ENCODE measurements around the gene TMEM128.
"Not testable (repeated sequence)": the region's sequence is repeated elsewhere in the genome, so short reads cannot be mapped to it uniquely, and the experiment has no call there.

Gene TMEM128

GRCh38 chr4:4259484-4260100 is 11.6 kb upstream of the TMEM128 start:
- no peak overlapping the region for H3K4me3 ChIP-seq (ENCODE audit: low read depth, low read length)
- in situ Hi-C loops (cut with HindIII; ENCODE audit: low sequenced_read_pairs): no loop called here
- TF ChIP-seq CTCF (IDR thresholded peaks at IDR 0.05; ENCODE audit: low read depth, low read length, missing control alignments): no peak
- no peak for DNase-seq (ENCODE audit: low read depth)

DNA sequence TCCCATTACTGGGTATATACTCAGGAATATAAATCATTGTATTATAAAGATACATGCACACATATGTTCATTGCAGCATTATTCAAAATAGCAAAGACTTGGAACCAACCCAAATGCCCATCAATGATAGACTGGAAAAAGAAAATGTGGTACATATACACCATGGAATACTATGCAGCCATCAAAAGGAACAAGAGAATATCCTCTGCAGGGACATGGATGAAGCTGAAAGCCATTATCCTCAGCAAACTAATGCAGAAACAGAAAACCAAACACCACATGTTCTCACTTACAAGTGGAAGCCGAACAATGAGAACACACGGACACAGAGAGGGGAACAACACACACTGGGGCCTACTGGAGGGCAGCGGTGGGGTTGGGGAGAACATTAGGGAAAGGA is 9.7 kb upstream of the TMEM128 start:
- H3K4me3 ChIP-seq (ENCODE audit: low read depth, low read length); DNase-seq (ENCODE audit: low read depth); in situ Hi-C loops (cut with HindIII; ENCODE audit: low sequenced_read_pairs): not testable (repeated sequence)

DNA sequence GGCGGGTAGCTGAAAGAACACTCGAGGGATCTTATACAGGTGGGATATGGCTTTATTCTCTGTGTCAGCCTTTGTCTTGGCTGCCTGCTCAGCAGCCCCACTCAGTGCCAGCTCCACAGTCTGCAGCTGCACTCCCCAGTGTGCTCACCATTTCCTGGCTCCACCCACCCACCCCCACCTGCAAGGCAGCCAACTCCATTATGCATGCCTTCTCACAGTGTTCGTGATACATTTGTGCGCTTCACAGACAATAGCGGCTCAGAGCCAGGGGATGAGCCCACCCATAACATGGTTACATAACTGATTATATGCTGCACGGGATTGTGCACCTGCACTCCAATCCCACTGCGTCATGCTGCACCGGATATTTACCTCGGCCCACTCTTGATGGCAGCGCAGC is 8.8 kb upstream of the TMEM128 start:
- no peak for TF ChIP-seq CTCF (IDR thresholded peaks at IDR 0.05; ENCODE audit: low read depth, low read length, missing control alignments)

GRCh38 chr4:4254666-4255065 is 6.6 kb upstream of the TMEM128 start:
- in situ Hi-C loops (cut with HindIII; ENCODE audit: low sequenced_read_pairs): no loop called here
- TF ChIP-seq CTCF (IDR thresholded peaks at IDR 0.05; ENCODE audit: low read depth, low read length, missing control alignments): no peak
- no peak overlapping the region for H3K4me3 ChIP-seq (ENCODE audit: low read depth, low read length)
- no peak for DNase-seq (ENCODE audit: low read depth)

More for the DNA sequence above, 8.8 kb upstream of the TMEM128 start:
- H3K4me3 ChIP-seq (ENCODE audit: low read depth, low read length): no peak overlapping the region
- in situ Hi-C loops (cut with HindIII; ENCODE audit: low sequenced_read_pairs): no loop called here
- no peak for DNase-seq (ENCODE audit: low read depth)

DNA sequence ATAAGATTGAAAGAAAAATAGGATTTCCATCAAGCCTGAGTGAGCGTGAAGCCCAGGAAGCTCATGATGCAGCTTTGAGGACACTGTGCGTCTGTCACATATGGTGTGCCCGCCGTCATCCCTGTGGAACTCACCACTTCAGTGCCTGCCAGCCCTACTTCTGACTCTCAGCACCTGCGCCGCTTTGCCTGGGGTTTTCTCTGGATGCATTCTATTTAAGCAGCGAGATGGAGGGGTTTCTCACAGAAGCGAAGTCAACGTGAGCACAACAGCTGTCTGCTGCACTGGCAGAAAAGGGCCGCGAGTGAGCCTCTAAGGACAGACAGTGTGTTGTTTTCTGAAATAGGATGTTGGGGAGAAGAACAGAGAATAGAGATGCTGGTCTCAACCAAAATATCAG is 6.2 kb upstream of the TMEM128 start:
- in situ Hi-C loops (cut with HindIII; ENCODE audit: low sequenced_read_pairs): no loop called here
- H3K4me3 ChIP-seq (ENCODE audit: low read depth, low read length): no peak overlapping the region
- DNase-seq (ENCODE audit: low read depth): no peak
- no peak for TF ChIP-seq CTCF (IDR thresholded peaks at IDR 0.05; ENCODE audit: low read depth, low read length, missing control alignments)

- DNase-seq (ENCODE audit: low read depth): no peak
- TF ChIP-seq CTCF (IDR thresholded peaks at IDR 0.05; ENCODE audit: low read depth, low read length, missing control alignments): no peak
- H3K4me3 ChIP-seq (ENCODE audit: low read depth, low read length): no peak overlapping the region
- in situ Hi-C loops (cut with HindIII; ENCODE audit: low sequenced_read_pairs): no loop called here
Measured at GRCh38 chr4:4249866-4250265, 1.8 kb upstream of the TMEM128 start.

- in situ Hi-C loops (cut with HindIII; ENCODE audit: low sequenced_read_pairs); H3K4me3 ChIP-seq (ENCODE audit: low read depth, low read length); DNase-seq (ENCODE audit: low read depth): not testable (repeated sequence)
Measured at GRCh38 chr4:4249342-4249741, 1.3 kb upstream of the TMEM128 start.

DNA sequence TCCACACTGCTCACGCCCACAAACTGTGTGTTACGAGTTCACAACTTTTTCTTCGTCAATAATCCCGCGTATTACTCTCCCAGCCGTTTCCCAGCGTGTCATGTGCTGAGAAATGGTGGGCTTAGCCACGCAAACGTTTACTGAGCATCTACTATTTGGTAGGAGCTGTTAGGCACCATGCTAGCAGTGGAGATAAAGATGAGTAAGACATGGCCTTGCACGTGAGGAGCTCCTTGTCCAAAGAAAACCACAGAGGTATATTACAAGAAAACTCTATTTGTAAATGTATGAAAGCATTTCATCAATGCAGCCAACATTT is 821 bp upstream of the TMEM128 start:
- H3K4me3 ChIP-seq (ENCODE audit: low read depth, low read length): peak overlapping the region; percentile 91
- in situ Hi-C loops (cut with HindIII; ENCODE audit: low sequenced_read_pairs): no loop called here
- TF ChIP-seq CTCF (IDR thresholded peaks at IDR 0.05; ENCODE audit: low read depth, low read length, missing control alignments): no peak
- DNase-seq (ENCODE audit: low read depth): no peak

Data from astrocyte of the cerebellum (primary cell).